Esophagus squamous epithelium (tissue), 5 donors: ENCODE results near the gene CNDP2. TPM values are rescaled to one million over a fixed set of nuclear protein-coding genes. Genes with fewer than 3 reads are reported as not detected.
A peak's percentile ranks its signal among the peaks of the same experiment; 100 is the strongest.

ENCODE experiments used
- DNase-seq: peaks from one replicate; lab custom pipeline; 2025; lab: John Stamatoyannopoulos, UW
- H3K27ac ChIP-seq, 4 donors: fragments of 200-600 bp; sonication (generic); one replicate each; pipeline ENCODE4 v1.5.1; 2016 to 2019; ENCODE audit warnings: mild to moderate bottlenecking in 1 of 4
- H3K27me3 ChIP-seq, 4 donors: fragments of 200-600 bp; sonication (generic); 1 replicate in 3 of 4; 2 replicates in 1 of 4; pipeline versions ENCODE4 v1.5.1 to v1.6.0; 2017 to 2021; ENCODE audit warnings: antibody characterized with exemption in 1 of 4
- H3K36me3 ChIP-seq, 3 donors: fragments of 200-600 bp; sonication (generic); one replicate each; pipeline ENCODE4 v1.5.1; 2016 to 2019
- H3K4me1 ChIP-seq, 3 donors: fragments of 200-600 bp; sonication (generic); one replicate each; pipeline ENCODE4 v1.5.1; 2017 to 2019
- H3K4me3 ChIP-seq, 4 donors: fragments of 200-600 bp; sonication (generic); 1 replicate in 3 of 4; 2 replicates in 1 of 4; pipeline ENCODE4 v1.5.1; 2016 to 2019; ENCODE audit warnings: mild to moderate bottlenecking in 2 of 4, moderate library complexity in 1 of 4
- H3K9me3 ChIP-seq, 3 donors: fragments of 200-600 bp; sonication (generic); one replicate each; pipeline ENCODE4 v1.5.1; 2016 to 2019
- POLR2A ChIP-seq, 4 donors: fragments of 450-650 bp; IDR thresholded peaks; one replicate each; pipeline ENCODE4 v1.6.1; 2017; ENCODE audit warnings: antibody characterized with exemption in 4 of 4, mild to moderate bottlenecking in 4 of 4, moderate library complexity in 3 of 4
- WGBS, 2 donors: methylation state at CpG; one replicate each; pipeline ENCODE4 v1.1.5; 2018; 5-methylcytosine and 5-hydroxymethylcytosine counted together
- intact Hi-C: fragments of 100-400 bp; cut with DNase I; formaldehyde crosslinking; loops from one replicate; pipeline ENCODE4 v1.15.0; 2022
- total RNA-seq, 4 donors: library from RNA; depleted of rRNA; stranded (reverse); fragments of >200 nt; gene quantifications; one replicate each; pipeline ENCODE4 v1.1.0, GENCODE V29; 2016
- TF ChIP-seq, protein P1 (sequence below), 6 experiments: fragments of 450-650 bp in 4 of 6; fragments of 200-600 bp in 2 of 6; sonication (generic) in 2 of 6; IDR thresholded peaks; one replicate each; pipeline ENCODE4 v1.5.1; 2016 to 2019; ENCODE audit warnings: antibody characterized with exemption in 6 of 6, mild to moderate bottlenecking in 4 of 6, moderate library complexity in 4 of 6
- donor health status: DM: yes; HTN: yes; CAD: no.

CNDP2 gene
- total RNA-seq, 4 donors from 2014 or later: 66.6 to 136 (median 87.9) TPM

DNA sequence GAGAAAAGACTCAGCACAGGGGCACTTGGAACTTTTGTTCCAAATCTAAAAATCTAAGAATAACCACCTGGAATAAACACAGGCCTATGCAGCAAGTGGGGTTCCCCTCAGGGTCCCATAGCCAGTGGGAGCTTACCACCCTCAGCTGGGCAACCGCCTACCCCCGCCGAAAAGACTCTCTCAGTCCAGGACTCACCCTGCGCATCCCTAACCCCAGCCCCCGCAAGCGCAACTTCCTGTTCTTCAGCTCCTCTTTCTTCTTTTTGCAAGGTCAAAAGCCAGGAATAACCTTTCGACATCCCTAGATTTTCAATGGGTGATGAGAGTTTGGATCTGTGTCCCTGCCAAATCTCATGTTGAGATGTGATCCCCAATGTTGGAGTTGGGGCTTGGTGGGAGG, 51.7 kb downstream of the CNDP2 start:
- Histone ChIP-seq H3K4me3 (no peak overlapping the region), H3K27me3 (no peaks in the 10 kb centered on the region), H3K27ac (peak overlapping the region in 1 of 4 donors; percentile 27), H3K4me1 (peaks cover 0 to 8% (median 5%) of the 10 kb centered on the region in 3 donors), H3K36me3 (no peaks in the 10 kb centered on the region), H3K9me3 (peaks cover 0 to 11% (median 8%) of the 10 kb centered on the region in 3 donors)
- WGBS, 2 donors: 92 to 93% methylated on average over 7 of the region's 7 CpGs
- intact Hi-C loops: no loop called here
- no peak for DNase-seq
- TF ChIP-seq, protein P1, sequence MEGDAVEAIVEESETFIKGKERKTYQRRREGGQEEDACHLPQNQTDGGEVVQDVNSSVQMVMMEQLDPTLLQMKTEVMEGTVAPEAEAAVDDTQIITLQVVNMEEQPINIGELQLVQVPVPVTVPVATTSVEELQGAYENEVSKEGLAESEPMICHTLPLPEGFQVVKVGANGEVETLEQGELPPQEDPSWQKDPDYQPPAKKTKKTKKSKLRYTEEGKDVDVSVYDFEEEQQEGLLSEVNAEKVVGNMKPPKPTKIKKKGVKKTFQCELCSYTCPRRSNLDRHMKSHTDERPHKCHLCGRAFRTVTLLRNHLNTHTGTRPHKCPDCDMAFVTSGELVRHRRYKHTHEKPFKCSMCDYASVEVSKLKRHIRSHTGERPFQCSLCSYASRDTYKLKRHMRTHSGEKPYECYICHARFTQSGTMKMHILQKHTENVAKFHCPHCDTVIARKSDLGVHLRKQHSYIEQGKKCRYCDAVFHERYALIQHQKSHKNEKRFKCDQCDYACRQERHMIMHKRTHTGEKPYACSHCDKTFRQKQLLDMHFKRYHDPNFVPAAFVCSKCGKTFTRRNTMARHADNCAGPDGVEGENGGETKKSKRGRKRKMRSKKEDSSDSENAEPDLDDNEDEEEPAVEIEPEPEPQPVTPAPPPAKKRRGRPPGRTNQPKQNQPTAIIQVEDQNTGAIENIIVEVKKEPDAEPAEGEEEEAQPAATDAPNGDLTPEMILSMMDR (IDR thresholded peaks at IDR 0.05): no peak
- TF ChIP-seq POLR2A (IDR thresholded peaks at IDR 0.05): no peak

DNA sequence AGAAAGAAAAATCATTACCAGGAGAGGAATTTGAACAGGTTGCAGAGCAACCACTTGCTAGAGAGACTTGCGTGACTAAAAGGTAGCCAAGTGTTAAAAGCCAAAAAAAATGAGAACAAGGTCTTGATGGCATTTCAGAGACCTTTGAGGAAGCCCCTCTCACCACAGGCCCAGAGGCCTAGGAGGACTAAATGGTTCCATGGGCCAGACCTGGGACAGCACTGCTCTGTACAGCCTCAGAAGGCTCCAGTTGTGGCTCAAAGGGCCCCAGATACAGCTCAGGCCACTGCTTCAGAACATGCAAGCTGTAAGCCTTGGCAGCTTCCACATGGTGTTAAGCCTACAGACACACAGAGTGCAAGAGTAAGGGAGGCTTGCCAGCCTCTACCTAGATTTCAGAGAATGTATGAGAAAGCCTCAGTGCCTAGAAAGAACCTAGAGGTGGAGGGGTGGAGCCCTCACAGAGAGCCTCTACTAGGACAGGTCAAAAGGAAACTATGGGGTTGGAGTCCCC, 53.5 kb downstream of the CNDP2 start:
- intact Hi-C loops: loop anchor here (5.0 kb wide), 2 partner anchors 197 to 347 kb away; no protein-coding TSS in a partner anchor
- Histone ChIP-seq H3K4me3 (no peak overlapping the region), H3K4me1 (peaks cover 0 to 8% (median 5%) of the 10 kb centered on the region in 3 donors), H3K36me3 (no peaks in the 10 kb centered on the region), H3K27me3 (no peaks in the 10 kb centered on the region), H3K27ac (no peak overlapping the region), H3K9me3 (peaks cover 0 to 11% (median 8%) of the 10 kb centered on the region in 3 donors)
- no peak for TF ChIP-seq POLR2A (IDR thresholded peaks at IDR 0.05)
- TF ChIP-seq, protein P1 (IDR thresholded peaks at IDR 0.05): no peak
- 79 to 95% methylated on average over 1 of the region's 1 CpG for WGBS, 2 donors
- no peak for DNase-seq

DNA sequence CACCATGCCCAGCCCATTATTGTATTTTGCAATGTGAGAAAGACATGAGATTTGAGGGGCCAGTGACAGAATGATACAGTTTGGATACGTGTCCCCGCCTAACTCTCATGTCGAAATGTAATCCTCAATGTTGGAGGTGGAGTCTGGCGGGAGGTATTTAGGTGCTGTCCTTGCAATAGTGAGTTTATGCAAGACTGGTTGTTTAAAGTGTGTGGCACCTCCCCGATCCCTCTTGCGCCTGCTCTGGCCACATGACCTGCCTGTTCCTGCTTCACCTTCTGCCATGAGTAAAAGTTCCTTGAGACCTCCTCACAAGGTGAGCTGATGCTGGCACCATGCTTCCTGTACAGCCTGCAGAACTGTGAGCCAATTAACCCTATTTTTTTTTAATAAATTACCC, 54.7 kb downstream of the CNDP2 start:
- intact Hi-C loops: loop anchor here (5.0 kb wide), 2 partner anchors 199 to 349 kb away; no protein-coding TSS in a partner anchor
- Histone ChIP-seq H3K27me3 (peaks cover 0 to 8% (median 0%) of the 10 kb centered on the region in 4 donors), H3K36me3 (no peaks in the 10 kb centered on the region), H3K27ac (no peak overlapping the region), H3K4me1 (peaks cover 0 to 8% (median 5%) of the 10 kb centered on the region in 3 donors), H3K9me3 (peaks cover 0 to 11% (median 8%) of the 10 kb centered on the region in 3 donors), H3K4me3 (no peak overlapping the region)
- no peak for DNase-seq
- TF ChIP-seq, protein P1 (IDR thresholded peaks at IDR 0.05): no peak
- TF ChIP-seq POLR2A (IDR thresholded peaks at IDR 0.05): no peak
- 83 to 91% methylated on average over 4 to 6 of the region's 6 CpGs for WGBS, 2 donors

DNA sequence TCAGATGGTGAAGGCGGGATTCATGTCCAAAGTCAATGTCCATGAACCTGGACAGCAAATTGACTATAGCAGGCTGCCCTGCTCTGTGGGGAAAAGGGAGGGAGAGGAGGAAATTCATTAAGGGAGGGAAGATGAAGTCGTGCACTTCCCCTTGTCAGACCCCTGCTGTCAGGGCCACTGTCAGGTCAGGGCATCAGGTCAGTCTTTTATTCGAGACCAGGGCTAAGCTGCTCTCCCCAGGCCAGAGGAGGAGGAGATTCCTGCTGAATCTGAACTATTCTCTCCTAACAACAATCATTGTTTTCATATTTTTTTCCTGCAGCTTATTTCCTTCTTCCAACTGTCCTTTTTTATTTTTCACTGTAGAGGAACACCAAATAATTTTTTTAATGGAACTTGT, 55.3 kb downstream of the CNDP2 start:
- no peak overlapping the region for H3K4me3 ChIP-seq

More for the DNA sequence above, 55.3 kb downstream of the CNDP2 start:
- no peak for TF ChIP-seq POLR2A (IDR thresholded peaks at IDR 0.05)
- TF ChIP-seq, protein P1 (IDR thresholded peaks at IDR 0.05): no peak
- H3K36me3 ChIP-seq: no peaks in the 10 kb centered on the region
- peaks cover 0 to 6% (median under 1%) of the 10 kb centered on the region in 3 donors for H3K4me1 ChIP-seq
- WGBS, 2 donors: 45 to 48% methylated on average over 3 of the region's 3 CpGs
- no peak overlapping the region for H3K27ac ChIP-seq
- H3K9me3 ChIP-seq: peaks cover 0 to 11% (median 8%) of the 10 kb centered on the region in 3 donors
- DNase-seq: no peak
- intact Hi-C loops: loop anchor here (5.0 kb wide), 2 partner anchors 199 to 349 kb away; no protein-coding TSS in a partner anchor
- peaks cover 0 to 13% (median 0%) of the 10 kb centered on the region in 4 donors for H3K27me3 ChIP-seq
